Heart left ventricle (tissue), 13 donors: ENCODE results near the gene TBCD.

Source experiments
- POLR2A ChIP-seq, 2 donors: fragments of 450-650 bp; IDR thresholded peaks; one replicate each; pipeline ENCODE4 v1.6.1; 2017; ENCODE audit warnings: antibody characterized with exemption in 2 of 2, mild to moderate bottlenecking in 2 of 2, moderate library complexity in 2 of 2
- TF ChIP-seq, protein P1 (sequence below), 12 donors: fragments of 200-600 bp; sonication (generic) in 4 of 12; IDR thresholded peaks; one replicate each; pipeline versions ENCODE4 v1.5.0 to v1.8.0; 2018 to 2022; ENCODE audit warnings: antibody characterized with exemption in 12 of 12, mild to moderate bottlenecking in 5 of 12
- donor health status: ischemic (EF 13 %, LVEDD 7.1; RV severe dilation, severe dysfunction).
- donor health status: DM: no; HTN: yes; CAD: no.
- donor health status: DM: no; HTN: no; CAD: no.
- donor health status: ischemic (EF 25% LVEDD 6.9; RV normal size, moderate dysfunction).
- donor health status: ischemic (EF 25% LVEDD 5.7; RV mildly dilated, moderate dysfunction).
- donor health status: ischemic (EF 35%, LVEDD 5.7; RV mildly dilated, moderate dysfunction).
- donor health status: nonischemic (EF 11% LVEDD 7.7; RV severe dilation, severe dysfunction).
- donor health status: DM: yes; HTN: yes; CAD: no.
- donor health status: PGD.
- donor health status: ischemic (EF 29% LVEDD 5.4; RV normal size, mild dysfunction).
- donor health status: nonischemic (EF 23%, LVEDD 6.1; RV moderate dilation, normal function).

GRCh38 chr17:82710499-82711232, 41.2 kb upstream of the TBCD start:
- TF ChIP-seq, protein P1, sequence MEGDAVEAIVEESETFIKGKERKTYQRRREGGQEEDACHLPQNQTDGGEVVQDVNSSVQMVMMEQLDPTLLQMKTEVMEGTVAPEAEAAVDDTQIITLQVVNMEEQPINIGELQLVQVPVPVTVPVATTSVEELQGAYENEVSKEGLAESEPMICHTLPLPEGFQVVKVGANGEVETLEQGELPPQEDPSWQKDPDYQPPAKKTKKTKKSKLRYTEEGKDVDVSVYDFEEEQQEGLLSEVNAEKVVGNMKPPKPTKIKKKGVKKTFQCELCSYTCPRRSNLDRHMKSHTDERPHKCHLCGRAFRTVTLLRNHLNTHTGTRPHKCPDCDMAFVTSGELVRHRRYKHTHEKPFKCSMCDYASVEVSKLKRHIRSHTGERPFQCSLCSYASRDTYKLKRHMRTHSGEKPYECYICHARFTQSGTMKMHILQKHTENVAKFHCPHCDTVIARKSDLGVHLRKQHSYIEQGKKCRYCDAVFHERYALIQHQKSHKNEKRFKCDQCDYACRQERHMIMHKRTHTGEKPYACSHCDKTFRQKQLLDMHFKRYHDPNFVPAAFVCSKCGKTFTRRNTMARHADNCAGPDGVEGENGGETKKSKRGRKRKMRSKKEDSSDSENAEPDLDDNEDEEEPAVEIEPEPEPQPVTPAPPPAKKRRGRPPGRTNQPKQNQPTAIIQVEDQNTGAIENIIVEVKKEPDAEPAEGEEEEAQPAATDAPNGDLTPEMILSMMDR (IDR thresholded peaks at IDR 0.05): no peak
- TF ChIP-seq POLR2A (IDR thresholded peaks at IDR 0.05): no peak
